Gastrocnemius medialis (tissue), 4 donors: ENCODE data around the gene STX19.
"Not testable (repeated sequence)": the region's sequence is repeated elsewhere in the genome, so short reads cannot be mapped to it uniquely, and the experiment has no call there.

Source experiments
- POLR2A ChIP-seq, 2 donors: fragments of 450-650 bp; IDR thresholded peaks; one replicate each; pipeline ENCODE4 v1.6.1; 2017; ENCODE audit warnings: antibody characterized with exemption in 2 of 2, mild to moderate bottlenecking in 2 of 2, moderate library complexity in 2 of 2
- TF ChIP-seq, protein P1 (sequence below), 5 experiments: fragments of 450-650 bp in 3 of 5; fragments of 200-600 bp in 2 of 5; sonication (generic) in 2 of 5; IDR thresholded peaks in 4 of 5; conservative IDR thresholded peaks in 1 of 5; 1 replicate in 4 of 5; 2 replicates in 1 of 5; pipeline ENCODE4 v1.5.1; 2016 to 2019; ENCODE audit warnings: antibody characterized with exemption in 5 of 5, mild to moderate bottlenecking in 3 of 5, moderate library complexity in 3 of 5

DNA sequence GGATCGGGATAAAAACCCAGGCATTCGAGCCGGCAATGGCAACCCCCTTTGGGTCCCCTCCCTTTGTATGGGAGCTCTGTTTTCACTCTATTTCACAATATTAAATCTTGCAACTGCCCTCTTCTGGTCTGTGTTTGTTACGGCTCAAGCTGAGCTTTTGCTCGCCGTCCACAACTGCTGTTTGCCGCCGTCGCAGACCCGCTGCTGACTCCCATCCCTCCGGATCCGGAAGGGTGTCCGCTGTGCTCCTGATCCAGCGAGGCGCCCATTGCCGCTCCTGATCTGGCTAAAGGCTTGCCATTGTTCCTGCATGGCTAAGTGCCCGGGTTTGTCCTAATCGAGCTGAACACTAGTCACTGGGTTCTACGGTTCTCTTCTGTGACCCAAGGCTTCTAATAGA lies 63.3 kb downstream of the STX19 start:
- TF ChIP-seq, protein P1, sequence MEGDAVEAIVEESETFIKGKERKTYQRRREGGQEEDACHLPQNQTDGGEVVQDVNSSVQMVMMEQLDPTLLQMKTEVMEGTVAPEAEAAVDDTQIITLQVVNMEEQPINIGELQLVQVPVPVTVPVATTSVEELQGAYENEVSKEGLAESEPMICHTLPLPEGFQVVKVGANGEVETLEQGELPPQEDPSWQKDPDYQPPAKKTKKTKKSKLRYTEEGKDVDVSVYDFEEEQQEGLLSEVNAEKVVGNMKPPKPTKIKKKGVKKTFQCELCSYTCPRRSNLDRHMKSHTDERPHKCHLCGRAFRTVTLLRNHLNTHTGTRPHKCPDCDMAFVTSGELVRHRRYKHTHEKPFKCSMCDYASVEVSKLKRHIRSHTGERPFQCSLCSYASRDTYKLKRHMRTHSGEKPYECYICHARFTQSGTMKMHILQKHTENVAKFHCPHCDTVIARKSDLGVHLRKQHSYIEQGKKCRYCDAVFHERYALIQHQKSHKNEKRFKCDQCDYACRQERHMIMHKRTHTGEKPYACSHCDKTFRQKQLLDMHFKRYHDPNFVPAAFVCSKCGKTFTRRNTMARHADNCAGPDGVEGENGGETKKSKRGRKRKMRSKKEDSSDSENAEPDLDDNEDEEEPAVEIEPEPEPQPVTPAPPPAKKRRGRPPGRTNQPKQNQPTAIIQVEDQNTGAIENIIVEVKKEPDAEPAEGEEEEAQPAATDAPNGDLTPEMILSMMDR (IDR thresholded peaks at IDR 0.05 in 4 of 5, conservative IDR thresholded peaks at IDR 0.05 in 1 of 5) = not testable (repeated sequence)
- TF ChIP-seq POLR2A (IDR thresholded peaks at IDR 0.05) = not testable (repeated sequence)
